Ascending aorta (tissue), 2 donors: Measurements from ENCODE around the gene CYTH4. TPM values are rescaled to one million over a fixed set of nuclear protein-coding genes. Genes with fewer than 3 reads are reported as not detected.

Source experiments
- DNase-seq, 2 donors: peaks; one replicate each; pipeline ENCODE4 v3.0.0-alpha.2; 2019; ENCODE audit warnings: low spot score in 2 of 2
- H3K27ac ChIP-seq, 2 donors: fragments of 200-600 bp; sonication (generic); one replicate each; pipeline ENCODE4 v1.5.1; 2016 to 2017; ENCODE audit warnings: mild to moderate bottlenecking in 1 of 2
- H3K27me3 ChIP-seq: fragments of 200-600 bp; sonication (generic); one replicate; pipeline ENCODE4 v1.5.1; 2017
- H3K36me3 ChIP-seq, 2 donors: fragments of 200-600 bp; sonication (generic); one replicate each; pipeline ENCODE4 v1.5.1; 2016
- H3K4me1 ChIP-seq, 2 donors: fragments of 200-600 bp; sonication (generic); one replicate each; pipeline ENCODE4 v1.5.1; 2016 to 2017; ENCODE audit warnings: mild to moderate bottlenecking in 1 of 2
- H3K4me3 ChIP-seq, 2 donors: fragments of 200-600 bp; sonication (generic); one replicate each; pipeline ENCODE4 v1.5.1; 2016 to 2017; ENCODE audit warnings: mild to moderate bottlenecking in 1 of 2
- H3K9me3 ChIP-seq, 2 donors: fragments of 200-600 bp; sonication (generic); one replicate each; pipeline ENCODE4 v1.5.1; 2016
- intact Hi-C: fragments of 100-400 bp; cut with DNase I; formaldehyde crosslinking; loops from one replicate; pipeline ENCODE4 v1.15.1; 2023
- total RNA-seq: library from RNA; depleted of rRNA; stranded (reverse); fragments of >200 nt; gene quantifications from one replicate; pipeline ENCODE4 v1.1.0, GENCODE V29; 2016
- TF ChIP-seq, protein P1 (sequence below), 3 experiments: fragments of 200-600 bp in 2 of 3; fragments of 450-650 bp in 1 of 3; sonication (generic) in 2 of 3; IDR thresholded peaks; one replicate each; pipeline ENCODE4 v1.5.1; 2016 to 2019; ENCODE audit warnings: antibody characterized with exemption in 3 of 3, mild to moderate bottlenecking in 1 of 3, moderate library complexity in 1 of 3

Gene CYTH4
- total RNA-seq, 1 donor from 2014 or later = 130 TPM

DNA sequence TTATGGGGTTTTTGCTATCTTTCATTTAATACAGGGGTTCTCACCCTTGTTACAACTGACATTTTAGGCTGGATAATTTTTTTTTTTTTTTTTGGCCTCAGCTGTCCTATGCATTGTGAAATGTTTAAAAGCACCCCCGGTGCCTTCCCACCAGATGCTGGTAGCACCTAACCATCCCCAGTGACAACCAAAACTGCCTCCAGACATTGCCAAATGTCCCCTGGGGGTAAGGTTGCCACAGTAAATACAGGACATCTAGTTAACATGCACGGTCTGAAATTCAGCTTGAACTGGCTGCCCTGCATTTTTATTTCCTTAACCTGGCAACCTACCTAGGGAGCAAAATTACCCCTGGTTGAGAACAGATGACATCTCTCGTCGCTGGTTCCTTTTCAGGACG, 72.4 kb downstream of the CYTH4 start:
- TF ChIP-seq, protein P1, sequence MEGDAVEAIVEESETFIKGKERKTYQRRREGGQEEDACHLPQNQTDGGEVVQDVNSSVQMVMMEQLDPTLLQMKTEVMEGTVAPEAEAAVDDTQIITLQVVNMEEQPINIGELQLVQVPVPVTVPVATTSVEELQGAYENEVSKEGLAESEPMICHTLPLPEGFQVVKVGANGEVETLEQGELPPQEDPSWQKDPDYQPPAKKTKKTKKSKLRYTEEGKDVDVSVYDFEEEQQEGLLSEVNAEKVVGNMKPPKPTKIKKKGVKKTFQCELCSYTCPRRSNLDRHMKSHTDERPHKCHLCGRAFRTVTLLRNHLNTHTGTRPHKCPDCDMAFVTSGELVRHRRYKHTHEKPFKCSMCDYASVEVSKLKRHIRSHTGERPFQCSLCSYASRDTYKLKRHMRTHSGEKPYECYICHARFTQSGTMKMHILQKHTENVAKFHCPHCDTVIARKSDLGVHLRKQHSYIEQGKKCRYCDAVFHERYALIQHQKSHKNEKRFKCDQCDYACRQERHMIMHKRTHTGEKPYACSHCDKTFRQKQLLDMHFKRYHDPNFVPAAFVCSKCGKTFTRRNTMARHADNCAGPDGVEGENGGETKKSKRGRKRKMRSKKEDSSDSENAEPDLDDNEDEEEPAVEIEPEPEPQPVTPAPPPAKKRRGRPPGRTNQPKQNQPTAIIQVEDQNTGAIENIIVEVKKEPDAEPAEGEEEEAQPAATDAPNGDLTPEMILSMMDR (IDR thresholded peaks at IDR 0.05) = no peak
- Histone ChIP-seq H3K27me3 (no peaks in the 10 kb centered on the region), H3K36me3 (no peaks in the 10 kb centered on the region), H3K9me3 (no peaks in the 10 kb centered on the region), H3K27ac (no peak overlapping the region), H3K4me3 (no peak overlapping the region), H3K4me1 (no peaks in the 10 kb centered on the region)
- DNase-seq = no peak
- intact Hi-C loops = no loop called here

DNA sequence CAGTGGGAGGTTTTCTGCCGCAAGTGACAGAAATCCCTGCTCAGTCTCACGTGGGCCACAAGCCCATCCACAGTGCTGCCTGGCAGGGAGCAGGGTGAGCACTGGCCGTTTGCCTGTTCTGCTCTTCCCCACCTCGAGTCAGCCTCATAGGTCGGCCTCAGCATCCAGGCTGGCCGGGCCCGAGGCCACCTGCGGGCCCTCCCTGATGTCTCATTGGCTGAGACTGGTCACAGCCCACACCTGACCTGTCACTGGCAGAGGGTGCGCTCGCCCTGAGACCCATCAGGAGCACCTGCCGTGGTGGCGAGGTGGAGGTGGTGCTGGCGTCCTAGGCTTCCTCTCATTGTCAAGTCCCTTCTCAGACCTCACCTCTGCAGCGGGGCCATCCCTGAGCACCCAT, 72.9 kb downstream of the CYTH4 start:
- intact Hi-C loops = no loop called here
- no peak for DNase-seq
- H3K9me3 ChIP-seq = no peaks in the 10 kb centered on the region
- TF ChIP-seq, protein P1 (IDR thresholded peaks at IDR 0.05) = no peak
- H3K27ac ChIP-seq = no peak overlapping the region
- H3K27me3 ChIP-seq = no peaks in the 10 kb centered on the region
- no peaks in the 10 kb centered on the region for H3K4me1 ChIP-seq
- no peaks in the 10 kb centered on the region for H3K36me3 ChIP-seq
- H3K4me3 ChIP-seq = no peak overlapping the region

DNA sequence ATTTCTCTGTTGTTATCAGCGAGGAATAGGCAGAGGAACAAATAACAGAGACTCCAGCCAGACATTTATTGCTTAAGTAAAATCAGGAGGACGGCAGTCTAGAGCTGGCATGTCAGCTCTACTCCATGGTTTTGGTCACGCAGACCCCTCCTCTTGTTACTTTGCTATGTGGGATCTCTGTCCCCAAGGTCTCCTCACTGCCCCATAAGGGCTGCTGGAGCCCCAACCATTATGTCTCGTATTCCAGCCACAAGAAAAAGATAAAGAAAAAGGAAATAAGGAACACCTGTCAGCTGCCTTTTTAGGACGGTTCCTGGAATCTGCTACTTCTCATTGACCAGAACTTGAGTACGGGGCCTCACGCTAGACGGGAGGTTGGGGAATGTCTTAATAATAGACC, 74.6 kb downstream of the CYTH4 start:
- intact Hi-C loops = no loop called here
- TF ChIP-seq, protein P1 (IDR thresholded peaks at IDR 0.05) = no peak

DNA sequence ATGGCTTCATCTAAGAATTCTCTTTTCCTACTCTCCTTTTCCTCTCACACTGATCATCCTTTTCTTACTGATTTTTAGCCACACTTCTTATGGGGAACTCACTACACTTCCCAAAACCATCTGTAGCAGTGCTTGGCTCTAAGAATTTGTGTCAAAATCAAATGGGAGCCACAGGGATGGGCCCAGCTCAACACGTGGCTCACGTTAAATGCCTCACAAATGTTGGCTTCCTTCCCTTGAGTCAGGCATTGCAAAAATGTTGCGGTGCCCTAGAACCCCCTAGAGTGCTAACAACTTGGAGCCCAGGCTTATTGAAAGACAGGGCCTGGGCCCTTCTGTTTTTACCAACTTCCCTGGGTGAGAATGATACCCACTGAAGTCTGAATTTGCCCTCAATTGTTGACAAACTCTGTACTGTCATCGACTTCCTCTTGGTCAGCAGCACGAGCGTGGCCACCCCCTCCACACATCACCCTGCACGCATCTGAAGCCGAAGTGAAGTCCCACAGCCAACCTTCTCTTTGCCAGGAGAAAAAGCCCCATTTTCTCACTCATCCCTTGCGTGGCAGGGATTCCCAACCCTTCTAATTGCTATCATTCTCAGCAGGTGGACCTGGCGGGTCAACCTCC, 75.3 kb downstream of the CYTH4 start:
- Histone ChIP-seq H3K4me3 (no peak overlapping the region), H3K27me3 (no peaks in the 10 kb centered on the region), H3K9me3 (no peaks in the 10 kb centered on the region), H3K27ac (no peak overlapping the region), H3K4me1 (no peaks in the 10 kb centered on the region), H3K36me3 (no peaks in the 10 kb centered on the region)
- DNase-seq = no peak
- intact Hi-C loops = no loop called here
- TF ChIP-seq, protein P1 (IDR thresholded peaks at IDR 0.05) = no peak

More for the DNA sequence above, 74.6 kb downstream of the CYTH4 start:
- no peaks in the 10 kb centered on the region for H3K36me3 ChIP-seq
- H3K4me3 ChIP-seq = no peak overlapping the region
- no peaks in the 10 kb centered on the region for H3K9me3 ChIP-seq
- H3K27ac ChIP-seq = no peak overlapping the region
- no peaks in the 10 kb centered on the region for H3K27me3 ChIP-seq
- H3K4me1 ChIP-seq = no peaks in the 10 kb centered on the region
- no peak for DNase-seq

DNA sequence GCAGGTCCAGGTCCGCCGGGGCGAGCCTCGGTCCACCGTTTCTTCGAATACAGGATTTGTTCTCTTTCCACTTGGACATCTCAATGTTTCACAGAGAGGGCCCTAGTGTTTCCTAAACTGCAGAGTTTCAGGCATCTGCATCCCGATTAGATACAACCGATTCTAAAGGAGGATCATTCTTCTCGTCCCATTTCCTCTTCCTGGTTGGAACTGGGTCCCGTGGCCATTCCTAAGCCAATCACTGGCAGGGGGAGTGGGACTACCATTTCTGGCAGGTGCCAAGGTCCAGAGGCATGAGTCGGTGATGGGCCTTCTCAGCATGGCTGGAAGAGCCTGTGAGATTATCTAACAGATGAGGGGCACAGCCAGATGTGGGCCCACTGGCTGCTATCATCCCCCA, 76.1 kb downstream of the CYTH4 start:
- H3K36me3 ChIP-seq = no peaks in the 10 kb centered on the region
- H3K27me3 ChIP-seq = no peaks in the 10 kb centered on the region
- no peak overlapping the region for H3K4me3 ChIP-seq
- no peak overlapping the region for H3K27ac ChIP-seq
- TF ChIP-seq, protein P1 (IDR thresholded peaks at IDR 0.05) = no peak
- no peaks in the 10 kb centered on the region for H3K9me3 ChIP-seq
- DNase-seq = no peak
- H3K4me1 ChIP-seq = no peaks in the 10 kb centered on the region
- intact Hi-C loops = no loop called here

DNA sequence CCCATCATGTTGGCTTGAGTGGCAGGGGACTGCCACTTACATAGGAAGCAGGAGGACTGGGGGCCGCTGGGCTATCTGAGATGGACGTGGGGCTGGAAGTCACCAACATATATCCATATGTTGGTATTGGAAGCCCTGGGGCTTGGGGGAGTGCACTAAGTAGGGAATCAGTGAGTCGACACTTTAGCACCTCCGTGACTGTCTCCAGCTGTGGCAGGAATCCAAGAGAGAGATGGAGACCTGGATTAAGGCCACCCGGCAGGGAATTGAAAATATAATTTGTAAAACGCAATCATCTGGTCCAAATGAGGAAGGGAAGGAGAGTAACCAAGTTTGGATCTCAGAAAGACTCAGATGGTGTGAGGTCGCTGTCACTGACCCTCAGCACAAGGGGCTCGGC, 76.6 kb downstream of the CYTH4 start:
- Histone ChIP-seq H3K36me3 (no peaks in the 10 kb centered on the region), H3K4me3 (no peak overlapping the region), H3K4me1 (no peaks in the 10 kb centered on the region), H3K27ac (no peak overlapping the region), H3K27me3 (no peaks in the 10 kb centered on the region), H3K9me3 (no peaks in the 10 kb centered on the region)
- intact Hi-C loops = no loop called here
- TF ChIP-seq, protein P1 (IDR thresholded peaks at IDR 0.05) = no peak
- DNase-seq = no peak
